Smooth muscle cell (in vitro differentiated cells): ENCODE measurements around the gene GAL3ST2. TPM values are rescaled to one million over a fixed set of nuclear protein-coding genes. Genes with fewer than 3 reads are reported as not detected.
"Not testable (repeated sequence)": the region's sequence is repeated elsewhere in the genome, so short reads cannot be mapped to it uniquely, and the experiment has no call there.

Experiments
- DNase-seq: peaks from one replicate; lab custom pipeline; 2025; ENCODE audit not compliant: unreplicated experiment; lab: John Stamatoyannopoulos, UW
- H2AFZ ChIP-seq: fragments of 200-600 bp; sonication (generic); 2 replicates; pipeline ENCODE4 v1.6.0; 2016; ENCODE audit warnings: antibody characterized with exemption, low read depth, mild to moderate bottlenecking
- H3F3A ChIP-seq: fragments of 200-600 bp; sonication (generic); 2 replicates; pipeline ENCODE4 v1.6.0; 2017; ENCODE audit warnings: antibody characterized with exemption, low read depth
- H3K27ac ChIP-seq: fragments of 200-600 bp; sonication (generic); 2 replicates; pipeline ENCODE4 v1.5.1; 2016; ENCODE audit warnings: low read depth, mild to moderate bottlenecking
- H3K27me3 ChIP-seq: fragments of 200-600 bp; sonication (generic); 2 replicates; pipeline ENCODE4 v1.6.1; 2016; ENCODE audit warnings: low read depth, mild to moderate bottlenecking
- H3K36me3 ChIP-seq: fragments of 200-600 bp; sonication (generic); 2 replicates; pipeline ENCODE4 v1.5.1; 2016; ENCODE audit warnings: low read depth
- H3K4me1 ChIP-seq: fragments of 200-600 bp; sonication (generic); 2 replicates; pipeline ENCODE4 v1.5.1; 2016; ENCODE audit warnings: low read depth
- H3K4me2 ChIP-seq: fragments of 200-600 bp; sonication (generic); 2 replicates; pipeline ENCODE4 v1.6.0; 2016; ENCODE audit warnings: mild to moderate bottlenecking
- H3K4me3 ChIP-seq: fragments of 200-600 bp; sonication (generic); 2 replicates; pipeline ENCODE4 v1.5.1; 2016; ENCODE audit warnings: mild to moderate bottlenecking
- H3K79me2 ChIP-seq: fragments of 200-600 bp; sonication (generic); 2 replicates; pipeline ENCODE4 v1.6.0; 2016; ENCODE audit warnings: low read depth, mild to moderate bottlenecking
- H3K9ac ChIP-seq: fragments of 200-600 bp; sonication (generic); 2 replicates; pipeline ENCODE4 v1.6.0; 2016; ENCODE audit warnings: low read depth
- H3K9me3 ChIP-seq: fragments of 200-600 bp; sonication (generic); replicated peaks from 2 replicates; pipeline ENCODE4 v1.5.1; 2016; ENCODE audit warnings: low read depth
- H4K20me1 ChIP-seq: fragments of 200-600 bp; sonication (generic); 2 replicates; pipeline ENCODE4 v1.6.0; 2016; ENCODE audit warnings: low read depth
- CTCF ChIP-seq: fragments of 200-600 bp; sonication (generic); IDR thresholded peaks from 2 replicates; pipeline ENCODE4 v1.5.1; 2017; ENCODE audit warnings: borderline replicate concordance, mild to moderate bottlenecking, antibody characterized with exemption; ENCODE audit not compliant: insufficient read depth, poor library complexity, severe bottlenecking
- WGBS: methylation state at CpG from one replicate; pipeline ENCODE4 v1.1.7; 2016; ENCODE audit warnings: low lambda C conversion rate; 5-methylcytosine and 5-hydroxymethylcytosine counted together
- polyA plus RNA-seq: library from polyadenylated mRNA; unstranded; fragments of >200 nt; fragmentation: Nextera tagmentation; extraction: Ambion mirVana; gene quantifications from 2 replicates; pipeline ENCODE4 v1.2.1, GENCODE V29; 2016
- total RNA-seq: library from RNA; depleted of rRNA; stranded (reverse); fragments of >200 nt; gene quantifications from 2 replicates; pipeline ENCODE4 v1.2.3, GENCODE V29; 2014

Gene GAL3ST2
- total and polyA plus RNA-seq, 2 experiments from 2014 or later = 0.34 TPM; not detected in 1

- no peak overlapping the region for H3K27ac ChIP-seq
- H3K9me3 ChIP-seq = no peaks in the 10 kb centered on the region
- H3K36me3 ChIP-seq = no peaks in the 10 kb centered on the region
- no peak overlapping the region for H3K4me2 ChIP-seq
- WGBS = 93% methylated on average over 15 of the region's 15 CpGs
- H3K4me1 ChIP-seq = no peaks in the 10 kb centered on the region
- DNase-seq = no peak
- no peaks in the 10 kb centered on the region for H3F3A ChIP-seq
- no peak overlapping the region for H2AFZ ChIP-seq
- H4K20me1 ChIP-seq = peaks cover 42% of the 10 kb centered on the region
- H3K9ac ChIP-seq = no peak overlapping the region
- no peak for TF ChIP-seq CTCF
- H3K79me2 ChIP-seq = no peaks in the 10 kb centered on the region
- no peak overlapping the region for H3K4me3 ChIP-seq
- no peaks in the 10 kb centered on the region for H3K27me3 ChIP-seq
Observed at GRCh38 chr2:241739177-241739576, 37.4 kb upstream of the GAL3ST2 start.

DNA sequence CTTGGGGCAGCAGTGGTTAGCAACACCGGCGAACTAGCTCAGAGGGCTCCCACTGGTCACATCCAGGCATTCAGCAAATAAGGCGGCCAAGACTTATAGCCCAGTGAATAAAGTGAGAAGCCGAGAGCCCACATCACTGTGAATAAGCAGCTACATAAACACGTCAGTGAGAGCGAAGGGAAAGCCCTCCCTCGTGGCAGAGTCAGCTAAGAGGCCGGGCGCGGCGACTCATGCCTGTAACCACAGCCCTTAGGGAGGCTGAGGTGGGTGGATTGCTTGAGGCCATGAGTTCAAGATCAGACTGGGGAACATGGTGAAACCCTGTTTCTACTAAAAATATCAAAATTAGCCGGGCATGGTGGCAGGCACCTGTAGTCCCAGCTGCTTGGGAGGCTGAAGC lies 37.0 kb upstream of the GAL3ST2 start:
- Histone ChIP-seq H2AFZ (no peak overlapping the region), H4K20me1 (peaks cover 42% of the 10 kb centered on the region), H3F3A (no peaks in the 10 kb centered on the region), H3K36me3 (no peaks in the 10 kb centered on the region), H3K4me1 (no peaks in the 10 kb centered on the region), H3K27me3 (no peaks in the 10 kb centered on the region), H3K4me3 (no peak overlapping the region), H3K4me2 (no peak overlapping the region), H3K9me3 (no peaks in the 10 kb centered on the region), H3K27ac (no peak overlapping the region), H3K9ac (no peak overlapping the region), H3K79me2 (no peaks in the 10 kb centered on the region)
- 80% methylated on average over 12 of the region's 12 CpGs for WGBS
- no peak for TF ChIP-seq CTCF
- no peak for DNase-seq

DNA sequence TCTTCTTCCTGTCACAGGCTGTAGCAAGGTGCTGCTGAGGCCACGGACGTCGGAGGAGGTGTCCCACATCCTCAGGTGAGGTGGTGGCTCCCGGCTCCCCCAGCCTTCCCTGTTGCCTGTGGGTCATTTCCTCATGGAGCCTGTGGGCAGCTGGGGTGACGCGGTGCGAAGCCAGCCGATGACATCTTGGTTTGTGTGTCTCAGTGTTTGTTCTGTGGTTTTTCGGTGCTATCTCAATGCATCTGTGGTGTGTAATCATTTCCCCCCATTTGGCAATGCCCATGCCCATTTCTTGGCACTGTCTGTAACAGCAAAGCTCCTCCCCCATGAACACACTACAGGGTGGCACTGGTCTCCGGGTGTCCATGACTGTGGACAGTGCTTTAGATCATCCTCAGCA lies 35.6 kb upstream of the GAL3ST2 start:
- H3K9ac ChIP-seq = no peak overlapping the region
- H3K36me3 ChIP-seq = peaks cover 1% of the 10 kb centered on the region
- no peak overlapping the region for H3K4me3 ChIP-seq
- H3F3A ChIP-seq = no peaks in the 10 kb centered on the region
- no peaks in the 10 kb centered on the region for H3K79me2 ChIP-seq
- no peaks in the 10 kb centered on the region for H3K9me3 ChIP-seq
- 93% methylated on average over 10 of the region's 10 CpGs for WGBS
- no peak for TF ChIP-seq CTCF
- no peaks in the 10 kb centered on the region for H3K27me3 ChIP-seq
- no peak overlapping the region for H3K4me2 ChIP-seq
- no peak overlapping the region for H3K27ac ChIP-seq
- peaks cover 36% of the 10 kb centered on the region for H4K20me1 ChIP-seq
- DNase-seq = no peak
- no peak overlapping the region for H2AFZ ChIP-seq
- H3K4me1 ChIP-seq = no peaks in the 10 kb centered on the region

DNA sequence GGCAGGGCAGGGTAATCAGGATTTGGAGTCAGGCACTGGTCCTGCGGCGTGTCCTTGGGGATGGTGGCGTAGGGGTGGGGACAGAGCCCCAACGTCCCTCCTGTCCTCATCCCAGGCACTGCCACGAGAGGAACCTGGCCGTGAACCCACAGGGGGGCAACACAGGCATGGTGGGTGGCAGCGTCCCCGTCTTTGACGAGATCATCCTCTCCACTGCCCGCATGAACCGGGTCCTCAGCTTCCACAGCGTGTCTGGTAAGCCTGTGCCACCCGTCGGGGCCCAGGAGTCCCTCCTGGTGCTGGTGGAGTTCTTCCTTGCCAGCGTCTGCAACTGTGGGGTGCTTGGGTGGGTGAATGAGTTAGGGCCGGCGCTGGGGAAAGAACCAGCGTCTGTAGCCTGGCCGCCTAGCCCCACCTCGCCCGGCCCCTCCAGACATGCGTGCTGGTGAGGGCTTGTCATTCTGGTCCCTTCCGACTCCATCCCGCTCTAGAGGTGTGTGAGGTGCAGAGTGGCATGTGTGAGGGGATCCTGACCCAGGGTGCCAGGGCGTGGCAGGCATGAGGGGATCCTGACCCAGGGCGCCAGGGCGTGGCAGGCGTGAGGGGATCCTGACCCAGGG lies 34.2 kb upstream of the GAL3ST2 start:
- TF ChIP-seq CTCF = no peak
- Histone ChIP-seq H4K20me1 (peaks cover 32% of the 10 kb centered on the region), H3K4me3 (no peak overlapping the region)

GRCh38 chr2:241743008-241743407 lies 33.6 kb upstream of the GAL3ST2 start:
- H3K9me3 ChIP-seq, H3F3A ChIP-seq, DNase-seq, H3K27ac ChIP-seq, H3K4me2 ChIP-seq, H3K4me3 ChIP-seq, H2AFZ ChIP-seq, H3K27me3 ChIP-seq, H3K79me2 ChIP-seq, H3K4me1 ChIP-seq, H3K9ac ChIP-seq, H3K36me3 ChIP-seq: not testable (repeated sequence)
- WGBS = 98% methylated on average over 10 of the region's 15 CpGs
- H4K20me1 ChIP-seq = peaks cover 31% of the 10 kb centered on the region

More for the DNA sequence above, 34.2 kb upstream of the GAL3ST2 start:
- no peak overlapping the region for H2AFZ ChIP-seq
- H3F3A ChIP-seq = no peaks in the 10 kb centered on the region
- no peaks in the 10 kb centered on the region for H3K27me3 ChIP-seq
- WGBS = 98% methylated on average over 28 of the region's 28 CpGs
- no peak for DNase-seq
- no peaks in the 10 kb centered on the region for H3K9me3 ChIP-seq
- no peaks in the 10 kb centered on the region for H3K4me1 ChIP-seq
- H3K9ac ChIP-seq = no peak overlapping the region
- H3K79me2 ChIP-seq = no peaks in the 10 kb centered on the region
- H3K36me3 ChIP-seq = peaks cover 6% of the 10 kb centered on the region
- H3K4me2 ChIP-seq = no peak overlapping the region
- no peak overlapping the region for H3K27ac ChIP-seq
